MM.1S (cell line): Measurements from ENCODE around the gene PSORS1C2.

Source experiments
- DNase-seq: peaks from one replicate; pipeline ENCODE4 v3.0.0-alpha.2; 2015
- H2AFZ ChIP-seq: fragments of 300-600 bp; sonication (generic); 2 replicates; pipeline ENCODE4 v1.6.0; 2016; ENCODE audit warnings: antibody characterized with exemption, low read length
- H3F3A ChIP-seq: fragments of 300-600 bp; sonication (generic); 2 replicates; pipeline ENCODE4 v1.6.1; 2016; ENCODE audit warnings: mild to moderate bottlenecking, antibody characterized with exemption, low read length, moderate library complexity, mixed read lengths; ENCODE audit not compliant: insufficient read depth
- H3K27ac ChIP-seq: fragments of 300-600 bp; sonication (generic); 2 replicates; pipeline ENCODE4 v1.5.1; 2016; ENCODE audit warnings: mild to moderate bottlenecking, low read length
- H3K27me3 ChIP-seq: fragments of 300-600 bp; sonication (generic); replicated peaks from 2 replicates; pipeline ENCODE4 v1.6.0; 2016; ENCODE audit warnings: low read length; ENCODE audit not compliant: insufficient read depth
- H3K36me3 ChIP-seq: fragments of 300-600 bp; sonication (generic); replicated peaks from 2 replicates; pipeline ENCODE4 v1.6.1; 2016; ENCODE audit warnings: mild to moderate bottlenecking, low read length, mixed read lengths; ENCODE audit not compliant: insufficient read depth
- H3K4me1 ChIP-seq: fragments of 300-600 bp; sonication (generic); 2 replicates; pipeline ENCODE4 v1.6.1; 2016; ENCODE audit warnings: low read length, mixed read lengths
- H3K4me2 ChIP-seq: fragments of 300-600 bp; sonication (generic); 2 replicates; pipeline ENCODE4 v1.6.0; 2016; ENCODE audit warnings: low read depth, low read length
- H3K4me3 ChIP-seq: fragments of 300-600 bp; sonication (generic); 2 replicates; pipeline ENCODE4 v1.5.1; 2016; ENCODE audit warnings: low read length, mixed read lengths
- H3K79me2 ChIP-seq: fragments of 300-600 bp; sonication (generic); 2 replicates; pipeline ENCODE4 v1.6.1; 2016; ENCODE audit warnings: mixed run types, low read length, mixed read lengths
- H3K9ac ChIP-seq: fragments of 300-600 bp; sonication (generic); 2 replicates; pipeline ENCODE4 v1.6.1; 2016; ENCODE audit warnings: low read length, mixed read lengths
- H3K9me2 ChIP-seq: fragments of 300-600 bp; sonication (generic); replicated peaks from 2 replicates; pipeline ENCODE4 v1.6.1; 2016; ENCODE audit warnings: mild to moderate bottlenecking, low read length, mixed read lengths; ENCODE audit not compliant: insufficient read depth
- H3K9me3 ChIP-seq: fragments of 300-600 bp; sonication (generic); replicated peaks from 2 replicates; pipeline ENCODE4 v1.6.1; 2016; ENCODE audit warnings: mild to moderate bottlenecking, low read length, mixed read lengths; ENCODE audit not compliant: insufficient read depth
- H4K20me1 ChIP-seq: fragments of 300-600 bp; sonication (generic); 2 replicates; pipeline ENCODE4 v1.6.1; 2016; ENCODE audit warnings: mild to moderate bottlenecking, low read length, moderate library complexity, mixed read lengths; ENCODE audit not compliant: insufficient read depth
- CTCF ChIP-seq: fragments of 300-600 bp; sonication (generic); IDR thresholded peaks from 2 replicates; pipeline ENCODE4 v1.5.1; 2016; ENCODE audit warnings: antibody characterized with exemption, low read length, mixed read lengths
- EZH2 ChIP-seq: fragments of 300-600 bp; sonication (generic); optimal IDR thresholded peaks from 2 replicates; pipeline ENCODE3; 2017; ENCODE audit warnings: low read depth, mild to moderate bottlenecking, antibody characterized with exemption, low read length, mixed read lengths
- EZH2phosphoT487 ChIP-seq: fragments of 300-600 bp; sonication (generic); IDR thresholded peaks from 2 replicates; pipeline ENCODE4 v1.6.1; 2018; ENCODE audit warnings: antibody characterized with exemption, low read length

The PSORS1C2 gene

GRCh38 chr6:31149827-31150447, 11.1 kb upstream of the PSORS1C2 start:
- Histone ChIP-seq H3K9ac (no peak overlapping the region), H3K4me2 (no peak overlapping the region), H3F3A (no peaks in the 10 kb centered on the region), H4K20me1 (no peaks in the 10 kb centered on the region), H3K79me2 (no peaks in the 10 kb centered on the region), H3K36me3 (no peaks in the 10 kb centered on the region), H3K4me1 (no peaks in the 10 kb centered on the region), H3K27me3 (no peaks in the 10 kb centered on the region), H3K9me3 (no peaks in the 10 kb centered on the region), H3K4me3 (no peak overlapping the region), H3K27ac (no peak overlapping the region), H2AFZ (no peak overlapping the region), H3K9me2 (no peaks in the 10 kb centered on the region)
- no peak for DNase-seq
- no peak for TF ChIP-seq EZH2
- TF ChIP-seq EZH2phosphoT487: no peak
- TF ChIP-seq CTCF: no peak

- no peaks in the 10 kb centered on the region for H3K27me3 ChIP-seq
- no peaks in the 10 kb centered on the region for H3K79me2 ChIP-seq
- H3K36me3 ChIP-seq: no peaks in the 10 kb centered on the region
Observed at GRCh38 chr6:31145386-31145785, 6.5 kb upstream of the PSORS1C2 start.

GRCh38 chr6:31144970-31145340, 6.1 kb upstream of the PSORS1C2 start:
- Histone ChIP-seq H3K9ac (no peak overlapping the region), H3K36me3 (no peaks in the 10 kb centered on the region)
- TF ChIP-seq EZH2phosphoT487: no peak
- no peak for TF ChIP-seq EZH2
- TF ChIP-seq CTCF: no peak

More at GRCh38 chr6:31145386-31145785, 6.5 kb upstream of the PSORS1C2 start:
- Histone ChIP-seq H3F3A (no peaks in the 10 kb centered on the region), H4K20me1 (no peaks in the 10 kb centered on the region), H3K27ac (no peak overlapping the region), H3K9me3 (no peaks in the 10 kb centered on the region), H3K4me1 (no peaks in the 10 kb centered on the region), H2AFZ (no peak overlapping the region), H3K9ac (no peak overlapping the region), H3K9me2 (no peaks in the 10 kb centered on the region), H3K4me2 (no peak overlapping the region), H3K4me3 (no peak overlapping the region)
- no peak for DNase-seq
- TF ChIP-seq EZH2phosphoT487 (no peak), EZH2 (no peak), CTCF (no peak)

More at GRCh38 chr6:31144970-31145340, 6.1 kb upstream of the PSORS1C2 start:
- no peaks in the 10 kb centered on the region for H3K9me3 ChIP-seq
- H3K4me3 ChIP-seq: no peak overlapping the region
- no peaks in the 10 kb centered on the region for H3F3A ChIP-seq
- no peak overlapping the region for H2AFZ ChIP-seq
- H3K4me1 ChIP-seq: no peaks in the 10 kb centered on the region
- no peaks in the 10 kb centered on the region for H3K9me2 ChIP-seq
- DNase-seq: no peak
- H4K20me1 ChIP-seq: no peaks in the 10 kb centered on the region
- no peaks in the 10 kb centered on the region for H3K79me2 ChIP-seq
- no peak overlapping the region for H3K4me2 ChIP-seq
- H3K27me3 ChIP-seq: no peaks in the 10 kb centered on the region
- H3K27ac ChIP-seq: no peak overlapping the region
